ENCODE measurements around the gene HSPBAP1.

The HSPBAP1 gene

DNA sequence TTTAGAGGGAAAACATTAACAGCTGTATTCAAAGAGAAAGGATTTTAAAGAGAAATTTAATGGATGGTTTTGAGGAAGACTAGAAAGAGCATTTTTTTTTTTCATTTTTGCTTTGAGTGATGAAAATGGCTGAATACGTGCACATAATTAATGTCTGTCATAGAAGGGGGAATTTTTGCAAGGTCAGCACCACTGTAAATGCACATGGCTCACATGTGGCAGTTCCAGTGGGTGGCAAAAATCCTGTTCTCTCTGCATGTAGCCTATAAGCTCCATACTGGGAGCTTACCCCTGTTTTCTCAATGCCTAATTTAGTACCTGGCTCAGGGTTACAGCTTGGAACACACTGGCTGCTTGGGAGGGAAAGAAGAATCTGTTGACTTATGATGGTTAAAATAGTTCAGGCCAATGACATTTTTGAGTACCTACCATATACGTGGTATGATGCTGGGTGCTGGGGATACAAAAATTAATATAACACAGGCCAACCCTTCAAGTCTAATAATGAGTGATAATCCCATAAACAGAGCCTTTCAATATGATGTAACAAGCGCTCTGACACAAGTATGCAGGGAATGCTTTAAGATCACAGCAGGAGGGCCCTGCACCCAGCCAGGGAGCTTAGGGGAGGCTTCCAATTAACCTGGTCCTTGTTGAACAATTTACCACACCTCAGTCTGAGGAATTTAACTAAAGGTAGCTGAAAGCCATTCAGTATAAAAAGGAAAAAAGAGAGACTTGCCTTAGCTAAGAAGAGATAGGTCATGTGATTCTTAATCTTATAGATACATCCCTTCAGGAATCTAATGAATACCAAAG, 33.0 kb downstream of the HSPBAP1 start:
- no peaks in the 10 kb centered on the region for H3K36me3 ChIP-seq (ENCODE audit: control insufficient read depth, insufficient read depth, low read length)
- H3K23ac ChIP-seq (ENCODE audit: low read length), result no peak overlapping the region
- no peak overlapping the region for H2AK5ac ChIP-seq (ENCODE audit: low read length)
- peaks cover 3% of the 10 kb centered on the region for H3K4me1 ChIP-seq (ENCODE audit: control insufficient read depth, low read depth, low read length)
- H4K5ac ChIP-seq (ENCODE audit: low read length), result no peak overlapping the region
- H4K8ac ChIP-seq (ENCODE audit: low read depth, low read length), result no peak overlapping the region
- WGBS (ENCODE audit: extremely low coverage, insufficient coverage, low lambda C conversion rate), result no CpG with 5 or more reads among the region's 3 CpGs
- H2BK120ac ChIP-seq (ENCODE audit: low read depth, low read length), result no peak overlapping the region
- H3K18ac ChIP-seq (ENCODE audit: low read length), result no peak overlapping the region
- H2BK15ac ChIP-seq (replicated peaks; ENCODE audit: low read depth), result no peak overlapping the region
- peak; percentile 90 for DNase-seq
- H3K79me2 ChIP-seq (ENCODE audit: control insufficient read depth, insufficient read depth, low read length), result no peaks in the 10 kb centered on the region
- no peaks in the 10 kb centered on the region for H3K79me1 ChIP-seq (ENCODE audit: low read length)
- no peak overlapping the region for H3K56ac ChIP-seq (ENCODE audit: low read length)
- no peak overlapping the region for H3K4ac ChIP-seq (ENCODE audit: low read depth, low read length)
- H3K27me3 ChIP-seq (ENCODE audit: insufficient read depth, low read length, poor library complexity), result no peaks in the 10 kb centered on the region
- H2BK5ac ChIP-seq (ENCODE audit: low read length), result no peak overlapping the region
- peak overlapping the region; percentile 17 for H3K27ac ChIP-seq (ENCODE audit: low read depth, low read length)
- H3K4me2 ChIP-seq (ENCODE audit: low read length), result no peak overlapping the region
- H3K4me3 ChIP-seq (ENCODE audit: low read length), result no peak overlapping the region
- H3K9ac ChIP-seq (ENCODE audit: low read length), result no peak overlapping the region

DNA sequence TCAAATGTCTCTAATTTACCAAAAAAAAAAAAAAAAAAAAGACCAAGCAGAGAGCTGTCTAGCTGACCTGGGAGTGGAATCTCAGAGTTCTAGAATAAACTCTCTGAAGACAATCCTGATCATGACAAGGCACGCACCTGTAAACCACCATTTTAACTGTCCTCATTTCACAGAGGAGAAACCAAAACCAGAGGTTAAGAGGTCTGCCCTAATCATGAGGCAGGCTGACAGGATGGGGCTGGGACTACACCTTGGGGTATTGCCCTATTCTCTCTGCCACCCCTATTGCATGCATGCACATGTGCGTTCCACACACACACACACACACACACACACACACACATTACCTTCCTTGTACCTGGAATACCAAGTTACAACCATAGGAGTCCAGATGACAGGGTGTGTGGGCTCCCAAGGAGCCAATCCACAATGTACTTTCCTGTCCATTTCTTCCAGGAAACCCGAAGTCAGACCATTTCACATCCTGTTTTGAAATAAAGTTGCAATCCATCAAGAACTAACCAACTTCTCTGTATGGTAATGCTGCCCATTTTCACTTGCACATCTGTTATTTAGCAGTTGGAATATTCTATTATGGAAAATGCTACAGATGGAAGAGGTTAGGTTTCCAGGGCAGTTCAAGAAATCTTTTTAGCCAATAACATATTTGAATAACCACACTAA, 34.6 kb downstream of the HSPBAP1 start:
- no peak overlapping the region for H3K9ac ChIP-seq (ENCODE audit: low read length)
- no peaks in the 10 kb centered on the region for H3K36me3 ChIP-seq (ENCODE audit: control insufficient read depth, insufficient read depth, low read length)
- no peak overlapping the region for H3K4ac ChIP-seq (ENCODE audit: low read depth, low read length)
- H2BK15ac ChIP-seq (replicated peaks; ENCODE audit: low read depth), result no peak overlapping the region
- no peak overlapping the region for H3K18ac ChIP-seq (ENCODE audit: low read length)
- WGBS (ENCODE audit: extremely low coverage, insufficient coverage, low lambda C conversion rate), result no CpG with 5 or more reads among the region's 3 CpGs
- DNase-seq, result peak; percentile 9
- H3K4me2 ChIP-seq (ENCODE audit: low read length), result no peak overlapping the region
- H3K56ac ChIP-seq (ENCODE audit: low read length), result no peak overlapping the region
- no peaks in the 10 kb centered on the region for H3K27me3 ChIP-seq (ENCODE audit: insufficient read depth, low read length, poor library complexity)
- H4K5ac ChIP-seq (ENCODE audit: low read length), result no peak overlapping the region
- H3K4me1 ChIP-seq (ENCODE audit: control insufficient read depth, low read depth, low read length), result peaks cover 3% of the 10 kb centered on the region
- no peak overlapping the region for H4K8ac ChIP-seq (ENCODE audit: low read depth, low read length)
- H3K23ac ChIP-seq (ENCODE audit: low read length), result no peak overlapping the region
- no peak overlapping the region for H3K4me3 ChIP-seq (ENCODE audit: low read length)
- H2AK5ac ChIP-seq (ENCODE audit: low read length), result no peak overlapping the region
- no peak overlapping the region for H2BK5ac ChIP-seq (ENCODE audit: low read length)
- no peaks in the 10 kb centered on the region for H3K79me2 ChIP-seq (ENCODE audit: control insufficient read depth, insufficient read depth, low read length)
- H2BK120ac ChIP-seq (ENCODE audit: low read depth, low read length), result no peak overlapping the region
- no peaks in the 10 kb centered on the region for H3K79me1 ChIP-seq (ENCODE audit: low read length)
- H3K27ac ChIP-seq (ENCODE audit: low read depth, low read length), result no peak overlapping the region

GRCh38 chr3:122755491-122755890, 38.1 kb downstream of the HSPBAP1 start:
- Histone ChIP-seq H3K9ac (ENCODE audit: low read length) (no peak overlapping the region), H3K27me3 (ENCODE audit: insufficient read depth, low read length, poor library complexity) (no peaks in the 10 kb centered on the region), H2BK120ac (ENCODE audit: low read depth, low read length) (no peak overlapping the region), H3K56ac (ENCODE audit: low read length) (no peak overlapping the region), H3K4ac (ENCODE audit: low read depth, low read length) (no peak overlapping the region), H3K79me2 (ENCODE audit: control insufficient read depth, insufficient read depth, low read length) (no peaks in the 10 kb centered on the region), H3K79me1 (ENCODE audit: low read length) (no peaks in the 10 kb centered on the region), H3K27ac (ENCODE audit: low read depth, low read length) (no peak overlapping the region), H4K5ac (ENCODE audit: low read length) (no peak overlapping the region), H3K23ac (ENCODE audit: low read length) (no peak overlapping the region), H2BK5ac (ENCODE audit: low read length) (no peak overlapping the region), H3K4me1 (ENCODE audit: control insufficient read depth, low read depth, low read length) (peaks cover under 1% of the 10 kb centered on the region), H2BK15ac (replicated peaks; ENCODE audit: low read depth) (peak overlapping the region; percentile 19), H2AK5ac (ENCODE audit: low read length) (no peak overlapping the region), H4K8ac (ENCODE audit: low read depth, low read length) (no peak overlapping the region), H3K36me3 (ENCODE audit: control insufficient read depth, insufficient read depth, low read length) (no peaks in the 10 kb centered on the region), H3K4me2 (ENCODE audit: low read length) (no peak overlapping the region), H3K18ac (ENCODE audit: low read length) (no peak overlapping the region), H3K4me3 (ENCODE audit: low read length) (no peak overlapping the region)
- WGBS (ENCODE audit: extremely low coverage, insufficient coverage, low lambda C conversion rate), result no CpG with 5 or more reads among the region's 2 CpGs
- no peak for DNase-seq

- Histone ChIP-seq H4K5ac (ENCODE audit: low read length) (no peak overlapping the region), H3K9ac (ENCODE audit: low read length) (peak overlapping the region; percentile 11), H3K79me2 (ENCODE audit: control insufficient read depth, insufficient read depth, low read length) (no peaks in the 10 kb centered on the region), H2BK5ac (ENCODE audit: low read length) (no peak overlapping the region), H2AK5ac (ENCODE audit: low read length) (no peak overlapping the region), H2BK15ac (replicated peaks; ENCODE audit: low read depth) (no peak overlapping the region), H3K79me1 (ENCODE audit: low read length) (no peaks in the 10 kb centered on the region), H3K36me3 (ENCODE audit: control insufficient read depth, insufficient read depth, low read length) (no peaks in the 10 kb centered on the region), H4K8ac (ENCODE audit: low read depth, low read length) (no peak overlapping the region), H3K4me2 (ENCODE audit: low read length) (no peak overlapping the region), H3K18ac (ENCODE audit: low read length) (no peak overlapping the region), H3K23ac (ENCODE audit: low read length) (no peak overlapping the region), H3K56ac (ENCODE audit: low read length) (no peak overlapping the region), H3K4me3 (ENCODE audit: low read length) (no peak overlapping the region), H3K4me1 (ENCODE audit: control insufficient read depth, low read depth, low read length) (no peaks in the 10 kb centered on the region), H2BK120ac (ENCODE audit: low read depth, low read length) (no peak overlapping the region), H3K4ac (ENCODE audit: low read depth, low read length) (no peak overlapping the region), H3K27me3 (ENCODE audit: insufficient read depth, low read length, poor library complexity) (no peaks in the 10 kb centered on the region), H3K27ac (ENCODE audit: low read depth, low read length) (no peak overlapping the region)
- no CpG with 5 or more reads among the region's 5 CpGs for WGBS (ENCODE audit: extremely low coverage, insufficient coverage, low lambda C conversion rate)
- peak; percentile 90 for DNase-seq
Measured at GRCh38 chr3:122754929-122755328, 38.7 kb downstream of the HSPBAP1 start.

GRCh38 chr3:122748347-122748746, 45.3 kb downstream of the HSPBAP1 start:
- H2BK120ac ChIP-seq (ENCODE audit: low read depth, low read length), result no peak overlapping the region
- H3K79me2 ChIP-seq (ENCODE audit: control insufficient read depth, insufficient read depth, low read length), result no peaks in the 10 kb centered on the region
- no peak overlapping the region for H3K9ac ChIP-seq (ENCODE audit: low read length)
- no peak overlapping the region for H2BK5ac ChIP-seq (ENCODE audit: low read length)
- no peak for DNase-seq
- no peak overlapping the region for H3K4me2 ChIP-seq (ENCODE audit: low read length)
- no peak overlapping the region for H4K5ac ChIP-seq (ENCODE audit: low read length)
- H2AK5ac ChIP-seq (ENCODE audit: low read length), result no peak overlapping the region
- no peak overlapping the region for H3K56ac ChIP-seq (ENCODE audit: low read length)
- H3K4ac ChIP-seq (ENCODE audit: low read depth, low read length), result no peak overlapping the region
- H2BK15ac ChIP-seq (replicated peaks; ENCODE audit: low read depth), result no peak overlapping the region
- H4K8ac ChIP-seq (ENCODE audit: low read depth, low read length), result no peak overlapping the region
- H3K27me3 ChIP-seq (ENCODE audit: insufficient read depth, low read length, poor library complexity), result no peaks in the 10 kb centered on the region
- no peak overlapping the region for H3K23ac ChIP-seq (ENCODE audit: low read length)
- H3K18ac ChIP-seq (ENCODE audit: low read length), result no peak overlapping the region
- no peaks in the 10 kb centered on the region for H3K79me1 ChIP-seq (ENCODE audit: low read length)
- no peak overlapping the region for H3K4me3 ChIP-seq (ENCODE audit: low read length)
- H3K4me1 ChIP-seq (ENCODE audit: control insufficient read depth, low read depth, low read length), result no peaks in the 10 kb centered on the region
- no CpG with 5 or more reads among the region's 1 CpG for WGBS (ENCODE audit: extremely low coverage, insufficient coverage, low lambda C conversion rate)
- H3K27ac ChIP-seq (ENCODE audit: low read depth, low read length), result no peak overlapping the region
- H3K36me3 ChIP-seq (ENCODE audit: control insufficient read depth, insufficient read depth, low read length), result no peaks in the 10 kb centered on the region
